ENCODE results near the gene CASZ1.

The CASZ1 gene

GRCh38 chr1:10791105-10791951, 5.1 kb downstream of the CASZ1 start:
- no peak for DNase-seq

- no peak for DNase-seq
These were observed 6.4 kb downstream of the CASZ1 start for GRCh38 chr1:10789803-10790702.

GRCh38 chr1:10789047-10789791, 7.2 kb downstream of the CASZ1 start:
- DNase-seq, result no peak

GRCh38 chr1:10788592-10789006, 7.8 kb downstream of the CASZ1 start:
- peak; percentile 48 for DNase-seq

GRCh38 chr1:10787286-10787685, 9.2 kb downstream of the CASZ1 start:
- DNase-seq, result no peak

GRCh38 chr1:10785728-10786638, 10.5 kb downstream of the CASZ1 start:
- DNase-seq, result no peak

- DNase-seq, result no peak
These were observed 11.3 kb downstream of the CASZ1 start for GRCh38 chr1:10784998-10785727.

DNA sequence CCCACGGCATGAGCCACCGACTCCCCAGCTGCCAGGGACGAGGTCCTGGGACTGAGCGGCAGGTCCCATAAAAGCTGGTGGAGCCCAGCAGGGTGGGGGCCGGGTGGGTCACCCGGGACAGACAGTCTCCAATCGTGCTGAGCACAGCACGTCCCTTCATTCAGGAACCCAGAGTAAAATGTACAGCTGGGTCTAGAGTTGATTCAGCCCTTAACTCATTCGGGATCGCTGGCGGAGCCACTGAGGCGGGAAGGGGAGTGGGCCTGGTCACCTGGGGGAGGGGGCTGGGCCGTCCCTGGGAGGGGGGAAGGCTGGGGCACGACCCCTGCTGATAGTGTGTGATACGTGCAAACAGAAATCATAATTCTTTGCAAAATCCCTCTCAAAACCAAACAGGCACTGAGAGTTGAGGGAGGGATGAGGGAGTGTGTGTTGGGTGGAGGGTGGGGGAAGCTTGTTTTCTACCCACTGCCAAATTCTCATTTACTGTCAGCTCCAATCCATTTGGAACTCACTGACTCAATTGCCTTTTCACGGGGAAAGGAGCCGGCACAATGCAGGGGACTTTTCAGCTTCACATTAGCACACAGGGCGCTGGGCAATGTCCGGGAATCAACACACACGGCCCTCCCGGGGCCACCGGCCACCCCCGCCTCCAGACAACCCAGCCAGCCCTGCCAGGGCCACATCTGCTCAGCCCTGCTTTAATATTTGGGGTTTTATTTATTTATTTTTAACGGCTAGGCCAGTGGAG, 13.8 kb downstream of the CASZ1 start:
- no peak for DNase-seq

- no peak for DNase-seq
These were observed 15.3 kb downstream of the CASZ1 start for GRCh38 chr1:10781137-10781536.

DNA sequence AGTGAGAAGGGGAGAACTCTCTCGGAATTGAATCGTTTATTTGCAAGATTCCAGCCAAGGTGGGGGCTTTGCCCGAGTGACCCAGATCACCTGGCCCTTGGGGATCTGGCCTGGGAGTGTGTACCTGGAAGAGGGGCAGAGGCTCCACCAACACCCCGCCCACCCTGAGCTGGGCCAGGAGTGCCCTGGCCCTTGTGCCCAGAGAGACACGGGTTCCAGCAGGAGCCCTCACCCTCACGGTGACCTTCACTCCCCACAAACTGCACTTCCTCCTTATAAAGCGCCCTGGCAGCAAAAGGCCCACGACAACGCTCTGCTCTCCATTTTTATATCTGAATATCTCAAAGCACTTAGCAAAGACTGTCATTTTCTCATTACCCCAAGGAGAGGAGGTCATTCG, 16.6 kb downstream of the CASZ1 start:
- DNase-seq, result no peak

- no peak for DNase-seq
These were observed 17.2 kb downstream of the CASZ1 start for GRCh38 chr1:10779201-10779600.

DNA sequence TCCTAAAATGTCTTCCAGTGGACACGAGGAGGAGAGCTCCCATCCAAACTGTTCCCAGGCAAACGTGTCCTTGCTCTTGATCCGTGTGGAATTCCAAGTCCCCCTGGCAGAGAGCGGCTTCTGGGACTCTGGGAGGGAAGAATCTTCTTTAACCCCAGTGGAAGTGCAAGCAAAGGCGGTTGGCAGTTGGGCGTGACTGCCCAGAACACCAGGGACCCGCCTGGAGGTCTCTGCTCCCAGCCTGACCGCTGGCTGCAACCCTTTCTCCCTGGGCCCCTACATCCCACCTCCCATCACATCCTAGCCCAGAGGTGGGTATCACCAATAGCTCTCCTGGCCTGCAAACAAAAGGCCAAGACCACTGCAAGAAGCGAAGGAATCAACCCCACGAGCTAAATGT, 17.8 kb downstream of the CASZ1 start:
- DNase-seq, result no peak

- no peak for DNase-seq
These were observed 18.5 kb downstream of the CASZ1 start for GRCh38 chr1:10777749-10778574.

- DNase-seq, result no peak
These were observed 20.1 kb downstream of the CASZ1 start for GRCh38 chr1:10776190-10776905.

DNA sequence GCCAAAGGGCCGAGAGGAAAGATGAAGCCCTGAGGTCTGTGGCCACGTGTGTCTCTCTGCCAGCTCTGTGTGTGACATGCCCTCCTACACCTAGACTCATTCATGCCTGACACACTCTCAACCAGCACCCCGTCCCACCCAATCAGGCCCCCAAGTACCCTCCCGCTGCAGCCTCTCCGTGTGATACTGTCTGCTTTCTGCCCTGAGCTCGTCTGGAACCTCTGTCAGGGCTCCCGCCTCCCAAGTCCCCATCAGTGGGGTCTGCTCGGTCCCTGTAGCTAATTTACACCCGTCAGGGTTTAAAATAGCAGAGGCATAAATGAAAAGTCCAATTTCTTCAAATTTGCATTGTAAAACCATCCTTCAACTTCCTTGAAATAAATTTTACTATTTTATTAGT, 20.7 kb downstream of the CASZ1 start:
- DNase-seq, result no peak

DNA sequence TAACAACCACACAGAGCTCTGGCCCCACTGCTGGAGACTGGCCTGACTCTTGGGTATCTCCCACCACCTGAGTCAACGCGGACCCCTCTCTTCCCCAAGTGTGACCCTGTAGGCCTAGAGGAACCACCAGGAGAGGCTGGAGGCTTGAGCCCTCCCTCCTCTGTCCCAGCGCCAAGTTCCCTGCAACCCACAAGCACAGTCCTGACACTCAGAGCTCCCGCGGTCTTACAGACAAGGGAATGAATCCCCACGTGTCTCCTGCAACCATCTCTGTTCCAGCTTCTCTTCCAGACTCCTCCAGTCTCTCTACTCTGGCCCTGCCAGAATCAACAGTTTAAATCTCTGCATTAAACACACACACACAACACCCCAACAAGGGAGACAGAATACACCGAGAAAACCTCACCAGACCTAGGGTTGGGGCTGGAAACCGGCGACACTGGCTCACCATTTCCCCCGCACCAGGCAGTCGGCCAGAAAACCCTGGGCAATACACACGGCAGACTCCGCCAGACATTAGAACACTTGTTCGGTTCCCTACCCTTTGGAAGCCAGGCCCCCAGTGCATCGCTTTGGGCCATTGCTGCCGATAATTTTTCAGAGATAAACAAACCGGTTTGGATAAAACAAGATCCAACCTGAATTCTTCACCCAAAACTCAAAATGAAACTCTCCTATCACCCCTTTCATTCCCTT, 21.7 kb downstream of the CASZ1 start:
- no peak for DNase-seq

- DNase-seq, result no peak
These were observed 22.4 kb downstream of the CASZ1 start for GRCh38 chr1:10773851-10774614.
